H9 (cell line): Measurements from ENCODE around the gene ABHD16B. TPM values are rescaled to one million over a fixed set of nuclear protein-coding genes. Genes with fewer than 3 reads are reported as not detected.
"Not testable (repeated sequence)": the region's sequence is repeated elsewhere in the genome, so short reads cannot be mapped to it uniquely, and the experiment has no call there.

Experiments used
- DNase-seq: peaks from one replicate; pipeline ENCODE4 v3.0.0-alpha.2; 2017
- H2AFZ ChIP-seq: one replicate; pipeline ENCODE4 v1.6.1; 2013; ENCODE audit warnings: mild to moderate bottlenecking, low read length, control low read depth, moderate library complexity
- H2AK5ac ChIP-seq: 2 replicates; pipeline ENCODE4 v1.6.1; 2013; ENCODE audit warnings: low read length, control low read depth, mixed read lengths; ENCODE audit not compliant: insufficient read length
- H2BK120ac ChIP-seq: one replicate; pipeline ENCODE4 v1.6.1; 2013; ENCODE audit warnings: low read depth, mild to moderate bottlenecking, low read length, control low read depth, inconsistent platforms; ENCODE audit not compliant: poor library complexity, severe bottlenecking
- H2BK12ac ChIP-seq: 2 replicates; pipeline ENCODE4 v1.6.1; 2013; ENCODE audit warnings: low read length, control low read depth, mixed read lengths, low read depth; ENCODE audit not compliant: insufficient read length
- H2BK15ac ChIP-seq: 2 replicates; pipeline ENCODE4 v1.6.1; 2013; ENCODE audit warnings: low read depth, low read length, control low read depth
- H2BK20ac ChIP-seq: one replicate; pipeline ENCODE4 v1.6.1; 2013; ENCODE audit warnings: low read depth, mild to moderate bottlenecking, low read length, control low read depth, inconsistent platforms; ENCODE audit not compliant: poor library complexity, severe bottlenecking
- H2BK5ac ChIP-seq: 2 replicates; pipeline ENCODE4 v1.6.1; 2013; ENCODE audit warnings: low read length, control low read depth, mixed read lengths; ENCODE audit not compliant: insufficient read length
- H3K14ac ChIP-seq: 2 replicates; pipeline ENCODE4 v1.6.1; 2013; ENCODE audit warnings: low read length, control low read depth; ENCODE audit not compliant: insufficient read depth
- H3K18ac ChIP-seq: 2 replicates; pipeline ENCODE4 v1.6.1; 2013; ENCODE audit warnings: low read depth, mild to moderate bottlenecking, mixed read lengths, low read length, control low read depth; ENCODE audit not compliant: insufficient read length
- H3K23ac ChIP-seq: 2 replicates; pipeline ENCODE4 v1.6.1; 2013; ENCODE audit warnings: low read length, control low read depth, mixed read lengths, low read depth; ENCODE audit not compliant: insufficient read length
- H3K23me2 ChIP-seq: 2 replicates; pipeline ENCODE4 v1.6.1; 2013; ENCODE audit warnings: low read depth, mild to moderate bottlenecking, mixed read lengths, low read length, control low read depth; ENCODE audit not compliant: insufficient read length, poor library complexity, severe bottlenecking
- H3K27ac ChIP-seq: 2 replicates; pipeline ENCODE4 v1.5.1; 2013; ENCODE audit warnings: low read length, control low read depth, mixed read lengths, low read depth; ENCODE audit not compliant: insufficient read length
- H3K27me3 ChIP-seq: 2 replicates; pipeline ENCODE4 v1.6.1; 2013; ENCODE audit warnings: low read length, control low read depth, inconsistent platforms; ENCODE audit not compliant: insufficient read depth
- H3K4ac ChIP-seq: 2 replicates; pipeline ENCODE4 v1.6.1; 2013; ENCODE audit warnings: low read depth, mild to moderate bottlenecking, control low read depth, inconsistent platforms, low read length, moderate library complexity
- H3K4me1 ChIP-seq: 2 replicates; pipeline ENCODE4 v1.6.1; 2013; ENCODE audit warnings: low read length, control low read depth, inconsistent platforms; ENCODE audit not compliant: insufficient read depth
- H3K4me2 ChIP-seq: 2 replicates; pipeline ENCODE4 v1.6.1; 2013; ENCODE audit warnings: low read length, control low read depth, mixed read lengths; ENCODE audit not compliant: insufficient read length, insufficient read depth
- H3K56ac ChIP-seq: 2 replicates; pipeline ENCODE4 v1.6.1; 2013; ENCODE audit warnings: low read depth, mild to moderate bottlenecking, mixed read lengths, low read length, control low read depth; ENCODE audit not compliant: insufficient read length
- H3K79me1 ChIP-seq: 2 replicates; pipeline ENCODE4 v1.6.1; 2013; ENCODE audit warnings: low read depth, mild to moderate bottlenecking, moderate library complexity, low read length, control low read depth, inconsistent platforms; ENCODE audit not compliant: insufficient read depth, poor library complexity, severe bottlenecking
- H3K79me2 ChIP-seq: 2 replicates; pipeline ENCODE4 v1.6.1; 2013; ENCODE audit warnings: low read length, control low read depth, inconsistent platforms; ENCODE audit not compliant: insufficient read depth
- H3K9ac ChIP-seq: 2 replicates; pipeline ENCODE4 v1.6.1; 2013; ENCODE audit warnings: low read length, control low read depth, mixed read lengths; ENCODE audit not compliant: insufficient read length; ENCODE audit errors: extremely low read depth
- H3K9me3 ChIP-seq: one replicate; pipeline ENCODE4 v1.6.1; 2013; ENCODE audit warnings: low read depth, low read length, inconsistent platforms; ENCODE audit not compliant: control insufficient read depth
- H3T11ph ChIP-seq: one replicate; pipeline ENCODE4 v1.6.1; 2013; ENCODE audit warnings: mild to moderate bottlenecking, low read length, control low read depth, inconsistent platforms
- H4K20me1 ChIP-seq: one replicate; pipeline ENCODE4 v1.6.1; 2013; ENCODE audit not compliant: control insufficient read depth, insufficient read length, insufficient read depth
- H4K5ac ChIP-seq: 2 replicates; pipeline ENCODE4 v1.6.1; 2013; ENCODE audit warnings: low read depth, mild to moderate bottlenecking, mixed read lengths, low read length, control low read depth; ENCODE audit not compliant: insufficient read length
- H4K8ac ChIP-seq: replicated peaks from 2 replicates; pipeline ENCODE4 v1.6.1; 2013; ENCODE audit warnings: low read length, control low read depth, mixed read lengths, low read depth; ENCODE audit not compliant: insufficient read length
- H4K91ac ChIP-seq: 2 replicates; pipeline ENCODE4 v1.6.1; 2013; ENCODE audit warnings: low read depth, mild to moderate bottlenecking, moderate library complexity, mixed read lengths, low read length, control low read depth; ENCODE audit not compliant: insufficient read length
- H3K27ac Mint-ChIP-seq, 3 experiments: 2 replicates in 2 of 3; 3 replicates in 1 of 3; pipeline ENCODE4 v1.8.0; 2020 to 2021; ENCODE audit warnings: mixed read lengths in 3 of 3, mild to moderate bottlenecking in 1 of 3, moderate library complexity in 1 of 3
- H3K27me3 Mint-ChIP-seq: 2 replicates; pipeline ENCODE4 v1.8.0; 2021; ENCODE audit warnings: low read depth, mild to moderate bottlenecking, moderate library complexity, mixed read lengths
- H3K36me3 Mint-ChIP-seq, 3 experiments: 2 replicates in 2 of 3; 3 replicates in 1 of 3; pipeline ENCODE4 v1.8.0; 2020 to 2021; ENCODE audit warnings: low read depth in 3 of 3, mixed read lengths in 3 of 3; ENCODE audit not compliant: insufficient read depth in 1 of 3
- H3K4me1 Mint-ChIP-seq, 2 experiments: 2 replicates each; pipeline ENCODE4 v1.8.0; 2020; ENCODE audit warnings: mixed read lengths in 2 of 2
- H3K4me3 Mint-ChIP-seq, 2 experiments: 2 replicates in 1 of 2; 3 replicates in 1 of 2; pipeline ENCODE4 v1.8.0; 2020 to 2021; ENCODE audit warnings: mild to moderate bottlenecking in 2 of 2, mixed read lengths in 2 of 2, moderate library complexity in 1 of 2
- H3K9me3 Mint-ChIP-seq, 2 experiments: 2 replicates in 1 of 2; 3 replicates in 1 of 2; pipeline ENCODE4 v1.8.0; 2020; ENCODE audit warnings: mild to moderate bottlenecking in 2 of 2, mixed read lengths in 2 of 2, moderate library complexity in 1 of 2
- WGBS: extraction: QIAGEN DNeasy Blood & Tissue Kit; methylation state at CpG from one replicate; pipeline ENCODE4 v1.1.7; 2013; ENCODE audit warnings: missing lambda C conversion rate, low lambda C conversion rate, mixed read lengths; ENCODE audit not compliant: insufficient read length; ENCODE audit errors: extremely low coverage; 5-methylcytosine and 5-hydroxymethylcytosine counted together
- total RNA-seq: library from RNA; stranded (reverse); gene quantifications from 2 replicates; pipeline ENCODE4 v1.2.1, GENCODE V29; 2021
- TF ChIP-seq, protein P1 (sequence below): fragments of 200-600 bp; sonication (generic); conservative IDR thresholded peaks from 3 replicates; pipeline ENCODE4 v1.8.0; 2021; ENCODE audit warnings: antibody characterized with exemption, mild to moderate bottlenecking

Gene ABHD16B
- total RNA-seq, 1 experiment from 2014 or later = not detected

DNA sequence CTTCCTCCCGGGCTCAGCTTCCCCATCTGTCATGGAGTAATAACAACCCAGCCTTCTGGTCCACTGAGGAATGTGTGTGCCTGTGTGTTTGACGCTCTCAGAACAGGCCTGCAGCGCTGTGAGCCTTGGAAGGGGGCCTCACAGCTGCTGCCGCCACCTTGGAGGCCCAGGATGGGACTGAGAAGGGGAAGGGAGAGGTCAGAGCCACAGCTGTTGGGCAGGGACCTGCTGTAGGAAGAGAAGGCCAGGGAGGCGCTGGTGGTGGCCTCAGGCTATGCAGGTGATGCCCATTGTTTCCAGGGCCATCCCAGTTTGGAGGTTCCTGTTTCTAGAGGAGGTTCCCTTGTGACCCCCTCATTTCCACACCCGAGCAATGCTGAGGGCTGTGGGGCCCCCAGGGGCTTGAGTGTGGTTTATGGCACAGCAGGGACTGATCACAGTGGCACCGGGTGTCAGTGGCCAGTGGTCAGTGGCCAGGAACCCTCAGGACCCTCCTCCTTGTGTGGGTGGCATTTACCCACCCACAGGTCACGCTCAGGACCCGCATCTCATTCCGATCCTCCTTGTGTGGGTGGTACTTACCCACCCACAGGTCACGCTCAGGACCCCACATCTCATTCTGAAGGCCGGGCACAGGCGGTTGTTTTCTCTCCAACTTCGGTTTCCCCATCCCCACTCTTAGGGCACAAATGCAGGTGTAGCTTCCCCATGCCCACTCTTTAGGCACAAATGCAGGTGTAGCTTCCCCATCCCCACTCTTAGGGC, 17.8 kb downstream of the ABHD16B start:
- Histone ChIP-seq H3K79me1 (peaks cover 4% of the 10 kb centered on the region), H3K9me3 (no peaks in the 10 kb centered on the region), H3K14ac (no peak overlapping the region), H3K27ac (no peak overlapping the region), H4K5ac (no peak overlapping the region), H3K4me1 (no peaks in the 10 kb centered on the region), H4K91ac (no peak overlapping the region), H3K56ac (no peak overlapping the region), H3T11ph (no peak overlapping the region), H2BK20ac (no peak overlapping the region), H4K20me1 (no peaks in the 10 kb centered on the region), H4K8ac (no peak overlapping the region), H3K4me2 (no peak overlapping the region), H3K18ac (no peak overlapping the region), H2BK15ac (no peak overlapping the region), H2AK5ac (no peak overlapping the region), H3K27me3 (no peaks in the 10 kb centered on the region), H2BK12ac (no peak overlapping the region), H3K23ac (no peak overlapping the region), H3K9ac (no peak overlapping the region), H2AFZ (no peak overlapping the region), H2BK5ac (no peak overlapping the region), H2BK120ac (no peak overlapping the region), H3K4ac (no peak overlapping the region), H3K23me2 (no peaks in the 10 kb centered on the region), H3K79me2 (no peaks in the 10 kb centered on the region)
- TF ChIP-seq, protein P1, sequence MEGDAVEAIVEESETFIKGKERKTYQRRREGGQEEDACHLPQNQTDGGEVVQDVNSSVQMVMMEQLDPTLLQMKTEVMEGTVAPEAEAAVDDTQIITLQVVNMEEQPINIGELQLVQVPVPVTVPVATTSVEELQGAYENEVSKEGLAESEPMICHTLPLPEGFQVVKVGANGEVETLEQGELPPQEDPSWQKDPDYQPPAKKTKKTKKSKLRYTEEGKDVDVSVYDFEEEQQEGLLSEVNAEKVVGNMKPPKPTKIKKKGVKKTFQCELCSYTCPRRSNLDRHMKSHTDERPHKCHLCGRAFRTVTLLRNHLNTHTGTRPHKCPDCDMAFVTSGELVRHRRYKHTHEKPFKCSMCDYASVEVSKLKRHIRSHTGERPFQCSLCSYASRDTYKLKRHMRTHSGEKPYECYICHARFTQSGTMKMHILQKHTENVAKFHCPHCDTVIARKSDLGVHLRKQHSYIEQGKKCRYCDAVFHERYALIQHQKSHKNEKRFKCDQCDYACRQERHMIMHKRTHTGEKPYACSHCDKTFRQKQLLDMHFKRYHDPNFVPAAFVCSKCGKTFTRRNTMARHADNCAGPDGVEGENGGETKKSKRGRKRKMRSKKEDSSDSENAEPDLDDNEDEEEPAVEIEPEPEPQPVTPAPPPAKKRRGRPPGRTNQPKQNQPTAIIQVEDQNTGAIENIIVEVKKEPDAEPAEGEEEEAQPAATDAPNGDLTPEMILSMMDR = no peak
- Mint-ChIP-seq H3K36me3 (peaks cover 24 to 63% (median 55%) of the 10 kb centered on the region in 3 experiments; a peak in 6 of 7 replicates), H3K27me3 (no peaks in the 10 kb centered on the region), H3K9me3 (no peaks in the 10 kb centered on the region), H3K4me3 (no peak overlapping the region), H3K27ac (peak overlapping the region in 1 of 3 experiments; percentile 58; a peak in 3 of 7 replicates), H3K4me1 (no peaks in the 10 kb centered on the region)
- DNase-seq = no peak
- no CpG with 5 or more reads among the region's 14 CpGs for WGBS

DNA sequence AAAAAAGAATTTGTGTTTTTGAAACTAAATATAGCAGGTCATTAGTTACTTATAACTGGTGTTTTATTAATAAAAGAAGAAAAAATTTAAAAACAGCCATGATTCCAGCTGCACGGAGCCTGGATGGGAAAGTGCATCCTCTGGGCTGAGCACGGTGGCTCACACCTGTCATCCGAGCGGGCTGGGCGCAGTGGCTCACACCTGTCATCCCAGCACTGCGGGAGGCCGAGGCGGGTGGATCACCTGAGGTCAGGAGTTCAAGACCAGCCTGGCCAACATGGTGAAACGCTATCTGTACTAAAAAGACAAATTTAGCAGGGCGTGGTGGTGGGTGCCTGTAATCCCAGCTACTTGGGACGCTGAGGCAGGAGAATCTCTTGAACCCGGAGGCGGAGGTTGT, 19.6 kb downstream of the ABHD16B start:
- H3K27ac ChIP-seq, H4K20me1 ChIP-seq, H2BK20ac ChIP-seq, H2BK5ac ChIP-seq, H3K4me1 ChIP-seq, H3K27ac Mint-ChIP-seq, H3K9me3 ChIP-seq, H4K91ac ChIP-seq, H4K5ac ChIP-seq, H3T11ph ChIP-seq, H3K18ac ChIP-seq, H3K56ac ChIP-seq, H3K4me2 ChIP-seq, H3K4ac ChIP-seq, H2AK5ac ChIP-seq, H3K27me3 Mint-ChIP-seq, H2BK120ac ChIP-seq, H3K9ac ChIP-seq, H3K79me1 ChIP-seq, H2AFZ ChIP-seq, H2BK12ac ChIP-seq, H3K4me1 Mint-ChIP-seq, H3K23me2 ChIP-seq, H3K4me3 Mint-ChIP-seq, DNase-seq, H3K79me2 ChIP-seq, H4K8ac ChIP-seq, H3K14ac ChIP-seq, H3K27me3 ChIP-seq, H3K23ac ChIP-seq, H2BK15ac ChIP-seq, H3K9me3 Mint-ChIP-seq: not testable (repeated sequence)
- H3K36me3 Mint-ChIP-seq = peaks cover 26 to 62% (median 55%) of the 10 kb centered on the region in 3 experiments; a peak in 6 of 7 replicates
- no CpG with 5 or more reads among the region's 13 CpGs for WGBS
